Kidney capillary endothelial cell (primary cell): ENCODE data around the gene VPS51.
"Not testable (repeated sequence)": the region's sequence is repeated elsewhere in the genome, so short reads cannot be mapped to it uniquely, and the experiment has no call there.

ENCODE experiments used
- DNase-seq: peaks from one replicate; pipeline ENCODE4 v3.0.0-alpha.2; 2018; ENCODE audit warnings: low spot score

Gene VPS51

GRCh38 chr11:65134240-65134951 is 38.4 kb downstream of the VPS51 start, which contains the start of gene SYVN1:
SYVN1 (minus strand) TSS chr11:65134519; CDS start chr11:65133601, 918 bp downstream.
- DNase-seq, result peak; percentile 86

GRCh38 chr11:65134952-65135632 is 39.1 kb downstream of the VPS51 start:
- DNase-seq, result peak; percentile 97

- no peak for DNase-seq
Observed at GRCh38 chr11:65135633-65136145, 39.7 kb downstream of the VPS51 start.

- DNase-seq, result no peak
Observed at GRCh38 chr11:65136515-65137096, 40.6 kb downstream of the VPS51 start.

GRCh38 chr11:65141896-65142494 is 46.0 kb downstream of the VPS51 start:
- no peak for DNase-seq

GRCh38 chr11:65147352-65148075 is 51.5 kb downstream of the VPS51 start:
- no peak for DNase-seq

- no peak for DNase-seq
Observed at GRCh38 chr11:65148657-65149056, 52.6 kb downstream of the VPS51 start.

- not testable (repeated sequence) for DNase-seq
Observed at GRCh38 chr11:65150131-65150508, 54.1 kb downstream of the VPS51 start.

- peak; percentile 81 for DNase-seq
Observed at GRCh38 chr11:65150509-65151299, 54.7 kb downstream of the VPS51 start.

- no peak for DNase-seq
Observed at GRCh38 chr11:65151331-65151899, 55.4 kb downstream of the VPS51 start.

GRCh38 chr11:65152122-65152521 is 56.1 kb downstream of the VPS51 start:
- no peak for DNase-seq

GRCh38 chr11:65156256-65156655 is 60.2 kb downstream of the VPS51 start:
- DNase-seq, result no peak

- no peak for DNase-seq
Observed at GRCh38 chr11:65156926-65157325, 60.9 kb downstream of the VPS51 start.

- no peak for DNase-seq
Observed at GRCh38 chr11:65157336-65157735, 61.3 kb downstream of the VPS51 start.

GRCh38 chr11:65159012-65159411 is 63.0 kb downstream of the VPS51 start:
- DNase-seq, result no peak

GRCh38 chr11:65160643-65161042 is 64.6 kb downstream of the VPS51 start:
- no peak for DNase-seq
